Measurements from ENCODE around the gene XPO5.
"Not testable (repeated sequence)": the region's sequence is repeated elsewhere in the genome, so short reads cannot be mapped to it uniquely, and the experiment has no call there.

Gene XPO5

GRCh38 chr6:43516697-43517504, 58.9 kb downstream of the XPO5 start, which contains the start of the genes POLR1C and YIPF3:
Gene POLR1C, plus strand, starts transcription at chr6:43517089. Its CDS starts 21 bp downstream, at chr6:43517110.
Gene YIPF3, minus strand, starts transcription at chr6:43516926. Its CDS starts 119 bp downstream, at chr6:43516807.
- FAIRE-seq = no peak

GRCh38 chr6:43516367-43516696, 59.5 kb downstream of the XPO5 start:
- no peak for FAIRE-seq

- FAIRE-seq = no peak
Measured at GRCh38 chr6:43515808-43516207, 60.0 kb downstream of the XPO5 start.

- no peak for FAIRE-seq
Measured at GRCh38 chr6:43511824-43512415, 63.9 kb downstream of the XPO5 start.

- no peak for FAIRE-seq
Measured at GRCh38 chr6:43510827-43511163, 65.0 kb downstream of the XPO5 start.

GRCh38 chr6:43509984-43510826, 65.6 kb downstream of the XPO5 start, which contains the start of gene LRRC73:
Gene LRRC73, minus strand, starts transcription at chr6:43510346. Its CDS starts 561 bp downstream, at chr6:43509785.
- FAIRE-seq = no peak

GRCh38 chr6:43509142-43509983, 66.5 kb downstream of the XPO5 start:
- no peak for FAIRE-seq

- FAIRE-seq = no peak
Measured at GRCh38 chr6:43508481-43509141, 67.2 kb downstream of the XPO5 start.

GRCh38 chr6:43506667-43507471, 69.0 kb downstream of the XPO5 start:
- FAIRE-seq = no peak

GRCh38 chr6:43506171-43506570, 69.7 kb downstream of the XPO5 start:
- FAIRE-seq = no peak

- no peak for FAIRE-seq
Measured at GRCh38 chr6:43505718-43506117, 70.1 kb downstream of the XPO5 start.

- no peak for FAIRE-seq
Measured at GRCh38 chr6:43504756-43505593, 70.9 kb downstream of the XPO5 start.

GRCh38 chr6:43503443-43503842, 72.4 kb downstream of the XPO5 start:
- no peak for FAIRE-seq

- FAIRE-seq = no peak
Measured at GRCh38 chr6:43502666-43503065, 73.2 kb downstream of the XPO5 start.

GRCh38 chr6:43500921-43501320, 74.9 kb downstream of the XPO5 start:
- FAIRE-seq = no peak

GRCh38 chr6:43499028-43499815, 76.6 kb downstream of the XPO5 start:
- no peak for FAIRE-seq

GRCh38 chr6:43498291-43498690, 77.5 kb downstream of the XPO5 start:
- FAIRE-seq = not testable (repeated sequence)

GRCh38 chr6:43497689-43498088, 78.1 kb downstream of the XPO5 start:
- no peak for FAIRE-seq

- no peak for FAIRE-seq
Measured at GRCh38 chr6:43497129-43497396, 78.8 kb downstream of the XPO5 start.

Measured in colon (tissue), 2 donors.